HuH-7 (cell line): ENCODE measurements around the gene MDGA2.
"Not testable (repeated sequence)": the region's sequence is repeated elsewhere in the genome, so short reads cannot be mapped to it uniquely, and the experiment has no call there.

Source experiments
- DNase-seq: peaks from one replicate; pipeline ENCODE4 v3.0.0; 2011; ENCODE audit warnings: low spot score

MDGA2 gene

DNA sequence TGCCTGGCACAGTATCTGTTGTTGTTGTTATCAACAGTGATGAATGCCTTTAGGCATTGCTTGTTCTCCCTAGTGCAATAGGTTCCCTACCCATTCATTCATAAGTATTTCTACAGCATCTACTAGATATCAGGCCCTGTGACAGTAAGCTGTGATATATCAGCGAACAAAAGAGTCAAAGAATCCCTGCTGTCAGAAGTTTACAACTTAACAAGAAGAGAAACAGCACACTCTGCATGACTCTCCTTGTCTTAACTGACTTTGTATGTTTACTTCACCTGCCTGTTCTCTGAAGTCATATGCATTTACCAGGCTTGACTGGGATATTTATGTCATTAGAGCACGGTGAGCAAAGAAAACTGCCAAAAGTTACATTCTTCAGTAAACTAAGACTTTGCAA is 571.6 kb downstream of the MDGA2 start:
- DNase-seq, result no peak

DNA sequence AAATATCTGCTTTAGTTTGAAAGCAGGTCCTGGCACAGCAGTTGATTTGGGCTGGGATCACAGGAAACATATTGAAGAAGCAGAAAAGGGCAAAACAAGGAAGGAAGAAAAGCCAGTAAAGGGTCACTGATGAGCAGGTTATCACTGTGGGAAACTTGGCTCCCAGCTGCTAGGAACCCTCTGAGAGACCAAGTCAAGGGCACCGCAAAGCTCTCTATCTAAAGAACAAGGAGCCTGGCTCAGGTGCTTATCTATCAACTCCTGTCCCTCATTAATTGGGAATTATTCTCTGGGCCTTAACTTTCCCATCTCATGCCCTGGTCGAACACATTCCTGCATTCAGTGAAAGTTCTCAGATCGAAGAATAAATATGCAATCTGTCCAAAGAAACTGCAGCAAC is 572.9 kb downstream of the MDGA2 start:
- DNase-seq, result no peak

DNA sequence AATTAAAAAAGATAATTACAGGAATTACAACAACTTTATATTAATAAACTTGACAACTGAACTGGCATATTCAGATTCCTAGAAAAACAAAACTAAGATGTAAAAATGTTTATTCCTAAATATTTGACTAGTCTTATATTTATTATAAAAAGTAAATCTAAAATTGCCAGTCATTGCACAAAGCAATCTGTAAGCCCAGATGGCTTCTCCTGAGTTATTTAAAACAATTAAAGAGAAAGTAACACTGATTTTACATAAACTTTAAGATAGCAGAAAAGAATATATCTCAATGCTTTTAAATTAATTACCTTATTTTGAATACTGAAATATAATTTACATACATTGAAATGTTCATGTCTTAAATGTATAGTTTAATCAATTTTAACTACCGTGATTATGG is 589.7 kb downstream of the MDGA2 start:
- no peak for DNase-seq

DNA sequence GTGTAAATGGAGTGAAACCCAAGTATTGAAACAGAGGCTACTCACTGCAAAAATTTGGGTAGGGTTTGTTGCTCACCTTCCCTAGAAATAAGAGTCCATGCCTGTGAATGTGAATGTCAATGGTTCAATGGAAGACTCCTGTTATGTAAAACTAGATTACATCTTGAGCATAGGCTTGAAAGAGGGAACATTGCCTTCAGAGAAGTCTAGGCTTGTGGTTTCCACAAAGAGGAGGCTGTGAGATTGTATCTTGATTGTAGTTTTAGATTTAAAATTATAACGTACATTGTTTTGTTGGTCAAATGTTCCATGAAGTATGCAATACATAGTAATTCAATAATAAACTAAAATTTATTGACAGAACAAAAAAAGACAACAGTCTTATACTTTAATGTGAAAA is 610.1 kb downstream of the MDGA2 start:
- no peak for DNase-seq

DNA sequence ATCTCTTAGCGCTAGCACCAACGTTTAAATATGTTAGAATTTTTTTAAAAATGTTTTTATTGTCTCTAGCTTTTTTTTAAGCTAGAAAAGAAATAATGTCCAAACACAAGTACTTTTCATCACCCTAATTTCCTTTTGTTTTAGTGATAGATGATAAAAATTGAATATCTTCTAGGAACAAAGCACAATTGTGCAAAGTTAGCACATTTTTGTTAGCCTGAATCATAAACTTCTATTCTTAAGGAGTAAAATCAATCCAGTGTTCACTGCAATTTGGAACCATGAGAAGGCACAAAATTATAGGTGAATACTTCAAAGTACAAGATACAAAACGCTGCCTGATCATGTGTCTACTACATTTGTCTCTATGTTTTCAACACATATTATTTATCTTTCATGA is 615.4 kb downstream of the MDGA2 start:
- no peak for DNase-seq

DNA sequence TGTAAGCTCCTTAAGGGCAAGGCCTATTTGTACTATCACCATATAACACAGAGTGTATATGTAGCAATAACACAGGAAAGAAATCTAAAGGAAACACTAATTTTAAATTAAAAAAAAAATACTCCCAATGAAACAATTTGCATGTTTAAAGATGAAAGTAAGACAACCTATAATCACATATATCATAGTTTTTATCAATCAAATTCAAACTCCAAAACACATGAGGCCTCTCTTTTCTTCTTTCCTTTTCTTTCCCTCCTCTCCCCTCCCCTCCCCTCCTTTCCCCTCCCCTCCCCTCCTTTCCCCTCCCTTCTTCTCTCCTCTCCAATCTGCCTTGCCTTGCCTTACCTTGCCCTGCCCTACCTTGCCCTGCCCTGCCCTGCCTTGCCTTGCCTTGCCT is 618.0 kb downstream of the MDGA2 start:
- no peak for DNase-seq

- no peak for DNase-seq
Measured at GRCh38 chr14:47044841-47045240, 630.6 kb downstream of the MDGA2 start.

DNA sequence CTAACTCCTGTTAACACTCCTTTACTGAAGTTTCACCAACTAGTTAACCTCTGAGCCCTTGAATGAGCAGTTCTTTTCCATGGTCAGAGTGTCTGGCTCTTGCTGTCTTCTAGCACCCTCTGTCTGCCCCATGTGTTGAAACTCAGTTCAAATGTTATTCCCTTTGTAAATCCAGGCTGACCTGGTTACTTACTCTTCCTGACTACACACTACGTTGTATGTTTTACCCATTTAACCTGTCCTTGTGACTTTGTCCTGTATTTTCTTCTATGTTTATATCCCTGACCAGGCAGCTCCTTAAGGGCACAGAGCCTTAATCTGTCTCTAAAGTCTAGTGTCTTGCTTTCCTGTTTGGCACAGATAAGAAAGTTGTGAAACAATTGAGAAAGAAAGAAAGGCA is 634.9 kb downstream of the MDGA2 start:
- DNase-seq, result peak; percentile 4

DNA sequence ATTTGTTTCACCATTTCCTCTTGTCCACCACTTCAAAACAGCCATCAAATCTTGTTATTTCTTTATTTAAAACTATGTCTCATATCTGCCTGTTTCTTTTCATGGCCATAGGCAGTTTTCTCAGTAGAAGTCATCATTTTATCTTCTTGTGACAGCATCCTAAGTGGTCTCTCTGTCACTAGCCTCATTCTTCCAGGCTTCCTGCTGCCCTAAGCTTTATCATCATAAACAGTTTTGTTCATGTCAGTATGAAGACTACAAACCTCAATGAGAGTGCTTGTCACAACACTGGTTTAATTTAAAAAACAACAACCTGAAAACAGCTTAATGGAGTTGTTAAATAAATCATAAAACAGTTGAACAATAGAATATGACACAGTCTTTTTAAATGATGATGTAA is 636.1 kb downstream of the MDGA2 start:
- no peak for DNase-seq

DNA sequence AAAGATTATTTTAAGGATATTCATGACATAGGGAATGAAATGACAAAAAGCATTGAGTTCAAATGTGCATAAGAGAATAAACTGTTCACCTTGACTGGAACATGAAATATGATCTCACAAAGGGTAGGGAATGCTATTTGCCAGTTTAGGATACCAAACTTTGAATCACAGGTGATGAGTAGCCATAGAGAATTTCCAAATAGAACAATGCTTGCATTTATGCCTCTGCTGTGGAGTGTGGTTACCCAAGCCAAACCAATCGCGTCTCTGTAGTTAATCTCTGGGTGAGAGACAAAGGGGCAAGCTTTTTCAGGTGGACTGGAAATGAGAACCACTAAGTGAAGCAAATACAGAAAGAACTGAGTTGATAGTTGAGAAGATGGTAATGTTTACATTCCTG is 652.7 kb downstream of the MDGA2 start:
- DNase-seq, result no peak

DNA sequence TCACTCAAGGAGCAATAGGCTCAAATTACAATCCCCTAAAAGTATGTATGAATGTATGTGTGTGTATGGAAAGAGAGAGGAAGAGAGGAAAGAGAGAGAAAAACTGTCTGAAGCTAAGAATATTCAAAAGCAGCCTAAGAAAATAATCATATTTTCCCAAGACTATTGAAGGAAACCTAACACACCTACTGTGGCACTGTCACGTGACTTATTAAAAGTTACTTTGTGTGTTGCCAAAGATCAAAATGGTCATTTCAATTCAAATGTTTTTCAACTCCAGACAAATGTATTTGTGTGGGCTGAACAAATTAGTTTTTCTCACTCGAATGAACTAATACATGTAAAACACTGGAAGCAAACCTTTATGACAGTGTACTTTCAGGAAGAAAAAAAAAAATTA is 654.9 kb downstream of the MDGA2 start:
- no peak for DNase-seq

- peak; percentile 0 for DNase-seq
Measured at GRCh38 chr14:47012533-47013280, 662.7 kb downstream of the MDGA2 start.

GRCh38 chr14:47009615-47010014 is 665.8 kb downstream of the MDGA2 start:
- DNase-seq, result no peak

GRCh38 chr14:47008732-47009131 is 666.7 kb downstream of the MDGA2 start:
- DNase-seq, result no peak

GRCh38 chr14:46999661-47000060 is 675.7 kb downstream of the MDGA2 start:
- no peak for DNase-seq

DNA sequence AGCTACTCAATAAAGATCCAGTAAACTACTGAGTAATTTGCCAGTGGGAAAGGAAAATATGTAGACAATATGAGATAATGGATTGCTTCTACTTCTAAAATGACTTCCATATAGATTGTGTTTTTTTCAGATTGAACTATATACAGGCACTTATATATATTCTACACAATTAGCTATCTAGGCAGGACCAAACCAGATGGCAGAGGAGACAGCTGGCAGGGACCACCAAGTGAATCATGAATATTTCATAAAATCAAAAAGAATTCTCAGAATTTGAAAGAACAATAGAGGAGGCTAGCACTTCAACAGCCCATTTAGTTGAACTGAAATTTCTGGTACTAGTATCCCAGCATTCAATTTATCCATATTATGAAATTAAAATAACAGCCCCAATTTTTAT is 685.8 kb downstream of the MDGA2 start:
- no peak for DNase-seq

GRCh38 chr14:46988312-46988711 is 687.1 kb downstream of the MDGA2 start:
- no peak for DNase-seq

GRCh38 chr14:46985529-46986380 is 689.6 kb downstream of the MDGA2 start:
- no peak for DNase-seq

DNA sequence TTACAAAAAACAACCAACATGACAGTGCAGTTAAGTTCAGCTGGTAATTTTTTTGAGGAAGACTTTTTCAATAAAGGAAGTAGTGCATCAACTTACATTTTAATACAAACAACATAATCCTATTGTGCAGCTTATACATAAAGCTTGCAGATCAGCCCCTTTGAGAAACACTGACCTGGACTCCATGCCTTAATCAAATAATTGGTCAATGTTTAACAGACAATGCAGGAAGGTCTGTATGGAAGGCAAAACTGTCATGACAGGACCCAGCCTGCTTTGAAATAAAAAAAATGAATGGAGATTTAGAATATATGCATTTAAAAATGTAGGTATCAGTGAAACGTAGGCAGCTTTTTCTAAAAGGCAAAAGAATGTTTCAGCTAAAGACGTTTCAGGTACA is 702.1 kb downstream of the MDGA2 start:
- DNase-seq, result no peak

GRCh38 chr14:46964378-46964777 is 711.0 kb downstream of the MDGA2 start:
- DNase-seq, result no peak

DNA sequence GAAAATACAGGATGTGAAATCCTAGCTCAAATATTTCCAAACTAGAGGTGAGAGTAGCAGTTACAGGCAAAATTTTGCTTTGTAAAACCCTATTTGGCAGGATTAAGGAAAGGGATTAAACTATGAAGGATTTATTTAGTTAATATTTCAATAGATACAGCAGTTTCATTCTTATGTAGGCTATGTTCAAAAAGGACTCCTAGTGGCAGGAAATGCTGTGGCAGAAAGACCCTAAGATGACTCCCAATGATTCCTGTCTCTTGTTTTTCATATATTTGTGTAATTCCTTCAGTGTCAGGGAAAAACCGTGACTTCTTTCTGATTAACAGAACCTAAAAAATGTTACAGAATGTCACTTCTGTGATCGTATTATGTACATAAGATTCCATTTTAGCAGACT is 724.3 kb downstream of the MDGA2 start:
- DNase-seq, result no peak

DNA sequence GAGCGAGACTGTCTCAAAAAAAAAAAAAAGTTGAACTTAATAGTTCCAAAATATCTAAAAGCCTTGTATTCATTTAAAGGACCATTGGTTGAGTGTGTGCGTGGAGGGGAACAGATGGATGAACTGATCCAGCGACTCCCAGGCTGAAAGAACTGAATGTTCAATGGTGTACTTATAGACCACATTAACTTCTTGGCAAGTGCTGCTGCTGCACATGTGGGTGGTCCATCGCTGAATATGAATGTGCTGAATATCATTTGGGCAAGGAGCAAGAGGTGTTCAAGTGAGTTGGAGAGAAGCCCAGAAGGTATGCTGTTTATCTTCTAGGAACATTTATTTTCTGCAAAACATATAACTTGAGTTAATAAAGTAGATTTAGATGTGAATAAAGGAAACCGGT is 734.8 kb downstream of the MDGA2 start:
- DNase-seq, result no peak

GRCh38 chr14:46920542-46920941 is 754.9 kb downstream of the MDGA2 start:
- DNase-seq, result no peak

DNA sequence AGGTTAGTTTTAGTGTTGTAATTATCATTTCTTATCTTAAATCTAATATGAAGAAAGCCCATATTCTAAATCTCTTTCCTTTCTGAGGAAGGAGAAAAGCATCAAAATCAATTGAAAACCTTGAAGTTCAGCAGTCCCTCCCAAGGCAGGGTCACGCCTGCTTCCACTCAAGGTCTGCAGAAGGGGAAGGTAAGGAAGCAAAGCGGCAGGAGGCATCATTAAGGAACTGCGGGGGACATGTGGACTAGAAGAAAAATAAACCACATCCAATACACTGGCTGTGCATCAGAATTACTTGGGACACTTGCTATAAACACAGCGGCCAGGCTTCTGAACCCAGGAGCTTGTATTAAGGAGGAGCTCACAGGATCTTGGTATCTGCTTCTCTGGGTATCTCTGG is 759.9 kb downstream of the MDGA2 start:
- DNase-seq, result not testable (repeated sequence)
